H9 (cell line): ENCODE results near the gene ATP13A3. TPM values are rescaled to one million over a fixed set of nuclear protein-coding genes. Genes with fewer than 3 reads are reported as not detected.
A peak's percentile ranks its signal among the peaks of the same experiment; 100 is the strongest.

Source experiments
- DNase-seq: peaks from one replicate; pipeline ENCODE4 v3.0.0-alpha.2; 2017
- H2AFZ ChIP-seq: one replicate; pipeline ENCODE4 v1.6.1; 2013; ENCODE audit warnings: mild to moderate bottlenecking, low read length, control low read depth, moderate library complexity
- H2AK5ac ChIP-seq: 2 replicates; pipeline ENCODE4 v1.6.1; 2013; ENCODE audit warnings: low read length, control low read depth, mixed read lengths; ENCODE audit not compliant: insufficient read length
- H2BK120ac ChIP-seq: one replicate; pipeline ENCODE4 v1.6.1; 2013; ENCODE audit warnings: low read depth, mild to moderate bottlenecking, low read length, control low read depth, inconsistent platforms; ENCODE audit not compliant: poor library complexity, severe bottlenecking
- H2BK12ac ChIP-seq: 2 replicates; pipeline ENCODE4 v1.6.1; 2013; ENCODE audit warnings: low read length, control low read depth, mixed read lengths, low read depth; ENCODE audit not compliant: insufficient read length
- H2BK15ac ChIP-seq: 2 replicates; pipeline ENCODE4 v1.6.1; 2013; ENCODE audit warnings: low read depth, low read length, control low read depth
- H2BK20ac ChIP-seq: one replicate; pipeline ENCODE4 v1.6.1; 2013; ENCODE audit warnings: low read depth, mild to moderate bottlenecking, low read length, control low read depth, inconsistent platforms; ENCODE audit not compliant: poor library complexity, severe bottlenecking
- H2BK5ac ChIP-seq: 2 replicates; pipeline ENCODE4 v1.6.1; 2013; ENCODE audit warnings: low read length, control low read depth, mixed read lengths; ENCODE audit not compliant: insufficient read length
- H3K14ac ChIP-seq: 2 replicates; pipeline ENCODE4 v1.6.1; 2013; ENCODE audit warnings: low read length, control low read depth; ENCODE audit not compliant: insufficient read depth
- H3K18ac ChIP-seq: 2 replicates; pipeline ENCODE4 v1.6.1; 2013; ENCODE audit warnings: low read depth, mild to moderate bottlenecking, mixed read lengths, low read length, control low read depth; ENCODE audit not compliant: insufficient read length
- H3K23ac ChIP-seq: 2 replicates; pipeline ENCODE4 v1.6.1; 2013; ENCODE audit warnings: low read length, control low read depth, mixed read lengths, low read depth; ENCODE audit not compliant: insufficient read length
- H3K23me2 ChIP-seq: 2 replicates; pipeline ENCODE4 v1.6.1; 2013; ENCODE audit warnings: low read depth, mild to moderate bottlenecking, mixed read lengths, low read length, control low read depth; ENCODE audit not compliant: insufficient read length, poor library complexity, severe bottlenecking
- H3K27ac ChIP-seq: 2 replicates; pipeline ENCODE4 v1.5.1; 2013; ENCODE audit warnings: low read length, control low read depth, mixed read lengths, low read depth; ENCODE audit not compliant: insufficient read length
- H3K27me3 ChIP-seq: 2 replicates; pipeline ENCODE4 v1.6.1; 2013; ENCODE audit warnings: low read length, control low read depth, inconsistent platforms; ENCODE audit not compliant: insufficient read depth
- H3K4ac ChIP-seq: 2 replicates; pipeline ENCODE4 v1.6.1; 2013; ENCODE audit warnings: low read depth, mild to moderate bottlenecking, control low read depth, inconsistent platforms, low read length, moderate library complexity
- H3K4me1 ChIP-seq: 2 replicates; pipeline ENCODE4 v1.6.1; 2013; ENCODE audit warnings: low read length, control low read depth, inconsistent platforms; ENCODE audit not compliant: insufficient read depth
- H3K4me2 ChIP-seq: 2 replicates; pipeline ENCODE4 v1.6.1; 2013; ENCODE audit warnings: low read length, control low read depth, mixed read lengths; ENCODE audit not compliant: insufficient read length, insufficient read depth
- H3K56ac ChIP-seq: 2 replicates; pipeline ENCODE4 v1.6.1; 2013; ENCODE audit warnings: low read depth, mild to moderate bottlenecking, mixed read lengths, low read length, control low read depth; ENCODE audit not compliant: insufficient read length
- H3K79me1 ChIP-seq: 2 replicates; pipeline ENCODE4 v1.6.1; 2013; ENCODE audit warnings: low read depth, mild to moderate bottlenecking, moderate library complexity, low read length, control low read depth, inconsistent platforms; ENCODE audit not compliant: insufficient read depth, poor library complexity, severe bottlenecking
- H3K79me2 ChIP-seq: 2 replicates; pipeline ENCODE4 v1.6.1; 2013; ENCODE audit warnings: low read length, control low read depth, inconsistent platforms; ENCODE audit not compliant: insufficient read depth
- H3K9ac ChIP-seq: 2 replicates; pipeline ENCODE4 v1.6.1; 2013; ENCODE audit warnings: low read length, control low read depth, mixed read lengths; ENCODE audit not compliant: insufficient read length; ENCODE audit errors: extremely low read depth
- H3K9me3 ChIP-seq: one replicate; pipeline ENCODE4 v1.6.1; 2013; ENCODE audit warnings: low read depth, low read length, inconsistent platforms; ENCODE audit not compliant: control insufficient read depth
- H3T11ph ChIP-seq: one replicate; pipeline ENCODE4 v1.6.1; 2013; ENCODE audit warnings: mild to moderate bottlenecking, low read length, control low read depth, inconsistent platforms
- H4K20me1 ChIP-seq: one replicate; pipeline ENCODE4 v1.6.1; 2013; ENCODE audit not compliant: control insufficient read depth, insufficient read length, insufficient read depth
- H4K5ac ChIP-seq: 2 replicates; pipeline ENCODE4 v1.6.1; 2013; ENCODE audit warnings: low read depth, mild to moderate bottlenecking, mixed read lengths, low read length, control low read depth; ENCODE audit not compliant: insufficient read length
- H4K8ac ChIP-seq: replicated peaks from 2 replicates; pipeline ENCODE4 v1.6.1; 2013; ENCODE audit warnings: low read length, control low read depth, mixed read lengths, low read depth; ENCODE audit not compliant: insufficient read length
- H4K91ac ChIP-seq: 2 replicates; pipeline ENCODE4 v1.6.1; 2013; ENCODE audit warnings: low read depth, mild to moderate bottlenecking, moderate library complexity, mixed read lengths, low read length, control low read depth; ENCODE audit not compliant: insufficient read length
- H3K27ac Mint-ChIP-seq, 3 experiments: 2 replicates in 2 of 3; 3 replicates in 1 of 3; pipeline ENCODE4 v1.8.0; 2020 to 2021; ENCODE audit warnings: mixed read lengths in 3 of 3, mild to moderate bottlenecking in 1 of 3, moderate library complexity in 1 of 3
- H3K27me3 Mint-ChIP-seq: 2 replicates; pipeline ENCODE4 v1.8.0; 2021; ENCODE audit warnings: low read depth, mild to moderate bottlenecking, moderate library complexity, mixed read lengths
- H3K36me3 Mint-ChIP-seq, 3 experiments: 2 replicates in 2 of 3; 3 replicates in 1 of 3; pipeline ENCODE4 v1.8.0; 2020 to 2021; ENCODE audit warnings: low read depth in 3 of 3, mixed read lengths in 3 of 3; ENCODE audit not compliant: insufficient read depth in 1 of 3
- H3K4me1 Mint-ChIP-seq, 2 experiments: 2 replicates each; pipeline ENCODE4 v1.8.0; 2020; ENCODE audit warnings: mixed read lengths in 2 of 2
- H3K4me3 Mint-ChIP-seq, 2 experiments: 2 replicates in 1 of 2; 3 replicates in 1 of 2; pipeline ENCODE4 v1.8.0; 2020 to 2021; ENCODE audit warnings: mild to moderate bottlenecking in 2 of 2, mixed read lengths in 2 of 2, moderate library complexity in 1 of 2
- H3K9me3 Mint-ChIP-seq, 2 experiments: 2 replicates in 1 of 2; 3 replicates in 1 of 2; pipeline ENCODE4 v1.8.0; 2020; ENCODE audit warnings: mild to moderate bottlenecking in 2 of 2, mixed read lengths in 2 of 2, moderate library complexity in 1 of 2
- WGBS: extraction: QIAGEN DNeasy Blood & Tissue Kit; methylation state at CpG from one replicate; pipeline ENCODE4 v1.1.7; 2013; ENCODE audit warnings: missing lambda C conversion rate, low lambda C conversion rate, mixed read lengths; ENCODE audit not compliant: insufficient read length; ENCODE audit errors: extremely low coverage; 5-methylcytosine and 5-hydroxymethylcytosine counted together
- total RNA-seq: library from RNA; stranded (reverse); gene quantifications from 2 replicates; pipeline ENCODE4 v1.2.1, GENCODE V29; 2021
- TF ChIP-seq, protein P1 (sequence below): fragments of 200-600 bp; sonication (generic); conservative IDR thresholded peaks from 3 replicates; pipeline ENCODE4 v1.8.0; 2021; ENCODE audit warnings: antibody characterized with exemption, mild to moderate bottlenecking

The ATP13A3 gene
- total RNA-seq, 1 experiment from 2014 or later, result 78.5 TPM

- Histone ChIP-seq H4K5ac (no peak overlapping the region), H3K4ac (no peak overlapping the region), H3K27me3 (no peaks in the 10 kb centered on the region), H2BK20ac (no peak overlapping the region), H3K14ac (no peak overlapping the region), H3K79me2 (no peaks in the 10 kb centered on the region), H3K23me2 (no peaks in the 10 kb centered on the region), H2BK15ac (no peak overlapping the region), H2AFZ (no peak overlapping the region), H3K9me3 (no peaks in the 10 kb centered on the region), H3K23ac (no peak overlapping the region), H3K79me1 (no peaks in the 10 kb centered on the region), H3K4me2 (no peak overlapping the region), H2AK5ac (no peak overlapping the region), H4K91ac (no peak overlapping the region), H2BK120ac (no peak overlapping the region), H4K20me1 (no peaks in the 10 kb centered on the region), H2BK5ac (no peak overlapping the region), H3T11ph (no peak overlapping the region), H3K4me1 (no peaks in the 10 kb centered on the region), H3K18ac (no peak overlapping the region), H2BK12ac (no peak overlapping the region), H4K8ac (no peak overlapping the region), H3K27ac (no peak overlapping the region), H3K56ac (no peak overlapping the region), H3K9ac (no peak overlapping the region)
- peaks cover 0 to 10% (median 0%) of the 10 kb centered on the region in 3 experiments; a peak in 4 of 7 replicates for H3K36me3 Mint-ChIP-seq
- H3K4me3 Mint-ChIP-seq, result no peak overlapping the region
- peaks cover 6 to 8% of the 10 kb centered on the region in 2 experiments for H3K9me3 Mint-ChIP-seq
- TF ChIP-seq, protein P1, sequence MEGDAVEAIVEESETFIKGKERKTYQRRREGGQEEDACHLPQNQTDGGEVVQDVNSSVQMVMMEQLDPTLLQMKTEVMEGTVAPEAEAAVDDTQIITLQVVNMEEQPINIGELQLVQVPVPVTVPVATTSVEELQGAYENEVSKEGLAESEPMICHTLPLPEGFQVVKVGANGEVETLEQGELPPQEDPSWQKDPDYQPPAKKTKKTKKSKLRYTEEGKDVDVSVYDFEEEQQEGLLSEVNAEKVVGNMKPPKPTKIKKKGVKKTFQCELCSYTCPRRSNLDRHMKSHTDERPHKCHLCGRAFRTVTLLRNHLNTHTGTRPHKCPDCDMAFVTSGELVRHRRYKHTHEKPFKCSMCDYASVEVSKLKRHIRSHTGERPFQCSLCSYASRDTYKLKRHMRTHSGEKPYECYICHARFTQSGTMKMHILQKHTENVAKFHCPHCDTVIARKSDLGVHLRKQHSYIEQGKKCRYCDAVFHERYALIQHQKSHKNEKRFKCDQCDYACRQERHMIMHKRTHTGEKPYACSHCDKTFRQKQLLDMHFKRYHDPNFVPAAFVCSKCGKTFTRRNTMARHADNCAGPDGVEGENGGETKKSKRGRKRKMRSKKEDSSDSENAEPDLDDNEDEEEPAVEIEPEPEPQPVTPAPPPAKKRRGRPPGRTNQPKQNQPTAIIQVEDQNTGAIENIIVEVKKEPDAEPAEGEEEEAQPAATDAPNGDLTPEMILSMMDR, result no peak
- peaks cover 28 to 37% of the 10 kb centered on the region in 2 experiments for H3K4me1 Mint-ChIP-seq
- H3K27me3 Mint-ChIP-seq, result peaks cover 4% of the 10 kb centered on the region; the same call in 1 of the 2 replicates
- no peak for DNase-seq
- 0 out of 7 replicates have a peak overlapping the region, but pooled peaks of 1 of the 3 experiments have one; percentile 15 for H3K27ac Mint-ChIP-seq
- no CpG with 5 or more reads among the region's 7 CpGs for WGBS
Observed at GRCh38 chr3:194386648-194387047, 100.2 kb downstream of the ATP13A3 start.
